SK-N-SH (cell line): ENCODE measurements around the gene TNNC1.

ENCODE experiments used
- CTCF ChIP-seq: fragments of 200-600 bp; sonication (generic); IDR thresholded peaks from 2 replicates; pipeline ENCODE4 v1.6.1; 2017; ENCODE audit warnings: antibody characterized with exemption, mild to moderate bottlenecking, moderate library complexity
- ELF1 ChIP-seq: IDR thresholded peaks from 2 replicates; pipeline ENCODE4 v1.4.0; 2012
- EP300 ChIP-seq, 2 experiments: IDR thresholded peaks; 2 replicates each; pipeline versions ENCODE4 v1.4.0 to v1.6.1; 2012; ENCODE audit warnings: borderline replicate concordance in 1 of 2, low read depth in 1 of 2, low read length in 1 of 2
- GATA2 ChIP-seq: sonication (generic); formaldehyde crosslinking; IDR thresholded peaks from 2 replicates; pipeline ENCODE4 v1.5.0; 2020; ENCODE audit warnings: mild to moderate bottlenecking, missing genetic modification reagents
- MAX ChIP-seq: IDR thresholded peaks from 2 replicates; pipeline ENCODE4 v1.4.0; 2012; ENCODE audit warnings: low read depth
- RFX5 ChIP-seq: IDR thresholded peaks from 2 replicates; pipeline ENCODE4 v1.6.1; 2012; ENCODE audit warnings: mild to moderate bottlenecking, improper control_type of control experiment, low read length
- USF1 ChIP-seq: IDR thresholded peaks from 2 replicates; pipeline ENCODE4 v1.4.0; 2012; ENCODE audit warnings: low read depth, borderline replicate concordance

GRCh38 chr3:52489453-52489852 is 35.6 kb upstream of the TNNC1 start:
- TF ChIP-seq MAX: no peak
- no peak for TF ChIP-seq CTCF
- TF ChIP-seq USF1: no peak
- no peak for TF ChIP-seq ELF1
- no peak for TF ChIP-seq GATA2 (CRISPR knock-in tag)
- TF ChIP-seq EP300 (IDR thresholded peaks at IDR 0.05; ENCODE audit: borderline replicate concordance in 1 of 2, low read depth in 1 of 2, low read length in 1 of 2): no peak
- TF ChIP-seq RFX5: no peak
